Measurements from ENCODE around the gene APOB.
"Not testable (repeated sequence)": the region's sequence is repeated elsewhere in the genome, so short reads cannot be mapped to it uniquely, and the experiment has no call there.

Gene APOB

GRCh38 chr2:21033237-21034155 lies 10.4 kb downstream of the APOB start:
- DNase-seq = no peak

GRCh38 chr2:21032338-21033236 lies 11.3 kb downstream of the APOB start:
- DNase-seq = no peak

GRCh38 chr2:21030983-21031968 lies 12.6 kb downstream of the APOB start:
- DNase-seq = no peak

- DNase-seq = no peak
Observed at GRCh38 chr2:21029519-21029918, 14.4 kb downstream of the APOB start.

GRCh38 chr2:21028951-21029350 lies 14.9 kb downstream of the APOB start:
- DNase-seq = not testable (repeated sequence)

- DNase-seq = no peak
Observed at GRCh38 chr2:21028021-21028947, 15.6 kb downstream of the APOB start.

- no peak for DNase-seq
Observed at GRCh38 chr2:21026479-21027282, 17.2 kb downstream of the APOB start.

- DNase-seq = no peak
Observed at GRCh38 chr2:21025690-21026478, 18.0 kb downstream of the APOB start.

GRCh38 chr2:21024722-21025389 lies 19.0 kb downstream of the APOB start:
- no peak for DNase-seq

- DNase-seq = no peak
Observed at GRCh38 chr2:21024198-21024597, 19.7 kb downstream of the APOB start.

GRCh38 chr2:21023419-21024181 lies 20.3 kb downstream of the APOB start:
- DNase-seq = no peak

GRCh38 chr2:21022792-21023367 lies 21.0 kb downstream of the APOB start:
- DNase-seq = no peak

GRCh38 chr2:21021430-21021829 lies 22.4 kb downstream of the APOB start:
- DNase-seq = no peak

GRCh38 chr2:21020668-21021288 lies 23.1 kb downstream of the APOB start:
- no peak for DNase-seq

- no peak for DNase-seq
Observed at GRCh38 chr2:21020031-21020667, 23.7 kb downstream of the APOB start.

GRCh38 chr2:21019678-21020021 lies 24.2 kb downstream of the APOB start:
- no peak for DNase-seq
